DOHH2 (cell line): Measurements from ENCODE around the gene CHI3L2.

Experiments
- EZH2phosphoT487 ChIP-seq: fragments of 200-600 bp; sonication (generic); IDR thresholded peaks from 2 replicates; pipeline ENCODE4 v1.6.1; 2017; ENCODE audit warnings: borderline replicate concordance, mild to moderate bottlenecking, antibody characterized with exemption, low read length, moderate library complexity, mixed read lengths
- TF ChIP-seq, protein P1 (sequence below): fragments of 200-600 bp; sonication (generic); IDR thresholded peaks from one replicate; pipeline ENCODE4 v1.5.1; 2014; ENCODE audit warnings: antibody characterized with exemption, mild to moderate bottlenecking, low read depth, low read length; ENCODE audit not compliant: poor library complexity, severe bottlenecking

DNA sequence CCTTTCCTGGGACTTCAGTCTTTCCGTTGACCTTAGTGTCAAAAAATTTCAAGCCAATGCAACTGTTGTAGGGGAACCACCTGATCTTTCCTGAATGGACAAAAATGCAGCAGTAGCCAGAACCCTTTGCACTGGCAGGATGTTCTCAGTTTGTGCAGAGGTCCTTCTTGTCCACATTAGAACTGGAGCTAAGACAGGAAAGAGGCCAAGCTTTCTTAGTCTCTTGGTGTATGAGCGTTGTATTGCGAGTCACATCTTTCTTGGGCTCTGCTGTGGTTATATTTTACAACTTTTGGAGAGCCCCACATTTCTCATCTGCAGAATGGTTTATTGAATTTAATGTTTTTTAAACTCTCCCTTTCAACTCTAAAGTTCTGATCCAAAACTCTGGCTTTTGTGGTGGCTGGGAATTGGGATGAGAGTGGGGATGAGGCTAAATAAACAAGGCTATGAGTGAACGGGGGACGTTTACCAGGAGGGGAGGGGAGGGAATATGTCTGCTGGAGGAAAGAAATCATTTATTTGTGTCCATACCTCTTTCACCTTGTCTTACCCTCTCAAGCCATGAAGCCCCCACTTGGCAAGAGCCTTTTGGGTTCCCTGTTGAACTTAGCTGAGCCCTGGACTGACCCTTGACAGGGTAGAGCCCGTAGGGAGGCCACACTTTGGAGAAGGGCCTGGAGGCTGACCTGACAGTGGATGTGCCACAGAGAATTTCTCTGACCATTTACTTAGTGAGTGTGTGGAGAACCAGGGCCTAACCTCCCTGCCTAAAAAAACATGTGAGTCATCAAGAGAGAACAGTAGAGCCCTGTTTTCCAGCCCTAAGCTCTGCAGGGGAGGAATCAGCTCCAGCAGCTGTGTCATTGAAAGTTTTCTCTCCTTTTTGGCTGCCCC lies 586 bp downstream of the CHI3L2 start:
- TF ChIP-seq, protein P1, sequence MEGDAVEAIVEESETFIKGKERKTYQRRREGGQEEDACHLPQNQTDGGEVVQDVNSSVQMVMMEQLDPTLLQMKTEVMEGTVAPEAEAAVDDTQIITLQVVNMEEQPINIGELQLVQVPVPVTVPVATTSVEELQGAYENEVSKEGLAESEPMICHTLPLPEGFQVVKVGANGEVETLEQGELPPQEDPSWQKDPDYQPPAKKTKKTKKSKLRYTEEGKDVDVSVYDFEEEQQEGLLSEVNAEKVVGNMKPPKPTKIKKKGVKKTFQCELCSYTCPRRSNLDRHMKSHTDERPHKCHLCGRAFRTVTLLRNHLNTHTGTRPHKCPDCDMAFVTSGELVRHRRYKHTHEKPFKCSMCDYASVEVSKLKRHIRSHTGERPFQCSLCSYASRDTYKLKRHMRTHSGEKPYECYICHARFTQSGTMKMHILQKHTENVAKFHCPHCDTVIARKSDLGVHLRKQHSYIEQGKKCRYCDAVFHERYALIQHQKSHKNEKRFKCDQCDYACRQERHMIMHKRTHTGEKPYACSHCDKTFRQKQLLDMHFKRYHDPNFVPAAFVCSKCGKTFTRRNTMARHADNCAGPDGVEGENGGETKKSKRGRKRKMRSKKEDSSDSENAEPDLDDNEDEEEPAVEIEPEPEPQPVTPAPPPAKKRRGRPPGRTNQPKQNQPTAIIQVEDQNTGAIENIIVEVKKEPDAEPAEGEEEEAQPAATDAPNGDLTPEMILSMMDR, result no peak
- no peak for TF ChIP-seq EZH2phosphoT487
